HCT116 (cell line): ENCODE results near the gene CYB5R2. TPM values are rescaled to one million over a fixed set of nuclear protein-coding genes. Genes with fewer than 3 reads are reported as not detected.
A peak's percentile ranks its signal among the peaks of the same experiment; 100 is the strongest.

Experiments used
- ATAC-seq: fragments of 200-7000 bp; cut with Tn5 transposase; 2 replicates; pipeline ENCODE4 v1.9.1; 2020; ENCODE audit warnings: mild to moderate bottlenecking, moderate library complexity
- BruUV-seq: library from RNA; stranded (reverse); fragments of 400-500 nt; replicated peaks from 2 replicates; lab custom pipeline; 2021; lab: Mats Ljungman, UMichigan
- CTCF ChIA-PET: fragments of 300-600 bp; sonication (Branson Sonifier 250); formaldehyde crosslinking; loops from one replicate; lab custom pipeline; 2021; ENCODE audit warnings: antibody characterized with exemption; lab: Charles Lee
- POLR2A ChIA-PET: fragments of 300-600, 350-600 bp; sonication (Branson Sonifier 250); formaldehyde crosslinking; loops from one replicate; lab custom pipeline; 2021; ENCODE audit warnings: antibody characterized with exemption; lab: Charles Lee
- RAD21 ChIA-PET, 2 experiments: fragments of 300-600 bp; sonication (Branson Sonifier 250); formaldehyde crosslinking; loops; one replicate each; lab custom pipeline; 2023; ENCODE audit warnings: low total read pairs in 2 of 2; ENCODE audit not compliant: uncharacterized antibody in 2 of 2, unreplicated experiment in 2 of 2, low non-redundant PET in 1 of 2; lab: Charles Lee
- DNase-seq: peaks from one replicate; pipeline ENCODE4 v3.0.0-alpha.2; 2010; ENCODE audit warnings: low read depth, low spot score
- H2AFZ ChIP-seq: fragments of 200-600 bp; shearing (Covaris generic), sonication (generic); 2 replicates; pipeline ENCODE4 v1.6.1; 2017; ENCODE audit warnings: low read depth, mixed run types, mixed read lengths, antibody characterized with exemption, low read length; ENCODE audit not compliant: poor library complexity, severe bottlenecking
- H3K27ac ChIP-seq: 2 replicates; pipeline ENCODE4 v1.5.1; 2012; ENCODE audit warnings: low read depth, low read length
- H3K27me3 ChIP-seq: fragments of 200-600 bp; sonication (generic); 2 replicates; pipeline ENCODE4 v1.6.1; 2016; ENCODE audit warnings: mixed run types, low read length, mixed read lengths; ENCODE audit not compliant: insufficient read depth
- H3K36me3 ChIP-seq, 2 experiments: fragments of 200-500 bp in 1 of 2; fragments of 200-600 bp in 1 of 2; sonication (Bioruptor generic) in 1 of 2; sonication (generic) in 1 of 2; 2 replicates each; pipeline versions ENCODE4 v1.5.1 to v1.6.1; 2014 to 2016; ENCODE audit warnings: low read length in 2 of 2, inconsistent platforms in 1 of 2, mixed read lengths in 1 of 2, mixed run types in 1 of 2; ENCODE audit not compliant: insufficient read depth in 2 of 2, control insufficient read depth in 1 of 2
- H3K4me1 ChIP-seq, 2 experiments: fragments of 200-600 bp in 1 of 2; sonication (generic) in 1 of 2; 2 replicates each; pipeline versions ENCODE4 v1.5.1 to v1.6.1; 2012 to 2017; ENCODE audit warnings: low read length in 2 of 2, inconsistent platforms in 1 of 2, mild to moderate bottlenecking in 1 of 2, mixed read lengths in 1 of 2, mixed run types in 1 of 2, moderate library complexity in 1 of 2; ENCODE audit not compliant: insufficient read depth in 2 of 2, control insufficient read depth in 1 of 2
- H3K4me2 ChIP-seq: fragments of 200-600 bp; sonication (generic); 2 replicates; pipeline ENCODE4 v1.6.1; 2017; ENCODE audit warnings: mixed run types, low read length, mixed read lengths
- H3K4me3 ChIP-seq, 2 experiments: fragments of 200-600 bp in 1 of 2; sonication (generic) in 1 of 2; replicated peaks in 1 of 2; 2 replicates each; pipeline ENCODE4 v1.5.1; 2011 to 2016; ENCODE audit warnings: low read length in 2 of 2, control low read depth in 1 of 2, low read depth in 1 of 2, mild to moderate bottlenecking in 1 of 2, mixed read lengths in 1 of 2, mixed run types in 1 of 2
- H3K79me2 ChIP-seq: fragments of 200-600 bp; sonication (generic); 2 replicates; pipeline ENCODE4 v1.6.1; 2017; ENCODE audit warnings: mild to moderate bottlenecking, mixed run types, low read length, moderate library complexity, mixed read lengths; ENCODE audit not compliant: insufficient read depth
- H3K9ac ChIP-seq: fragments of 200-600 bp; sonication (generic); 2 replicates; pipeline ENCODE4 v1.6.1; 2016; ENCODE audit warnings: low read length, mixed read lengths
- H3K9me2 ChIP-seq: fragments of 200-600 bp; sonication (generic), shearing (Covaris generic); 2 replicates; pipeline ENCODE4 v1.6.1; 2017; ENCODE audit warnings: mixed run types, mild to moderate bottlenecking, moderate library complexity; ENCODE audit not compliant: insufficient read depth
- H3K9me3 ChIP-seq, 2 experiments: fragments of 200-500 bp in 1 of 2; fragments of 200-600 bp in 1 of 2; sonication (Bioruptor generic) in 1 of 2; sonication (generic) in 1 of 2; 2 replicates each; pipeline ENCODE4 v1.6.1; 2014 to 2017; ENCODE audit warnings: low read length in 2 of 2, mixed read lengths in 2 of 2, inconsistent platforms in 1 of 2, low read depth in 1 of 2, mild to moderate bottlenecking in 1 of 2, mixed run types in 1 of 2, moderate library complexity in 1 of 2; ENCODE audit not compliant: control insufficient read depth in 1 of 2, insufficient read depth in 1 of 2
- H4K20me1 ChIP-seq: fragments of 200-600 bp; sonication (generic), shearing (Covaris generic); 2 replicates; pipeline ENCODE4 v1.6.1; 2017; ENCODE audit warnings: mixed run types, mild to moderate bottlenecking, moderate library complexity; ENCODE audit not compliant: insufficient read depth
- EGR1 ChIP-seq: IDR thresholded peaks from 2 replicates; pipeline ENCODE4 v1.6.1; 2012; ENCODE audit warnings: low read depth
- JUND ChIP-seq: IDR thresholded peaks from 2 replicates; pipeline ENCODE4 v1.6.1; 2012
- RAD21 ChIP-seq: IDR thresholded peaks from 2 replicates; pipeline ENCODE4 v1.6.1; 2012; ENCODE audit warnings: low read depth, mild to moderate bottlenecking
- SRF ChIP-seq: IDR thresholded peaks from 2 replicates; pipeline ENCODE4 v1.6.1; 2012; ENCODE audit warnings: low read depth
- YY1 ChIP-seq: IDR thresholded peaks from 2 replicates; pipeline ENCODE4 v1.6.1; 2011; ENCODE audit warnings: low read length, low read depth, moderate library complexity, mild to moderate bottlenecking; ENCODE audit not compliant: insufficient replicate concordance; ENCODE audit errors: extremely low read depth
- intact Hi-C: fragments of 100-400 bp; cut with micrococcal nuclease; formaldehyde crosslinking; loops from 2 replicates; pipeline ENCODE4 v1.10.0; 2022
- total RNA-seq: library from RNA; stranded (reverse); gene quantifications from one replicate; pipeline ENCODE4 v1.2.1, GENCODE V29; 2021; ENCODE audit not compliant: unreplicated experiment
- TF ChIP-seq, protein P1 (sequence below), 3 experiments: fragments of 200-600 bp in 1 of 3; sonication (generic) in 1 of 3; IDR thresholded peaks in 2 of 3; conservative IDR thresholded peaks in 1 of 3; 2 replicates each; pipeline ENCODE4 v1.5.1; 2012 to 2017; ENCODE audit warnings: low read depth in 2 of 3, low read length in 2 of 3, antibody characterized with exemption in 1 of 3, borderline replicate concordance in 1 of 3, control low read depth in 1 of 3, mild to moderate bottlenecking in 1 of 3, mixed read lengths in 1 of 3, mixed run types in 1 of 3, moderate library complexity in 1 of 3; ENCODE audit not compliant: insufficient read depth in 1 of 3

CYB5R2 gene
- total RNA-seq, 1 experiment from 2014 or later = 14.4 TPM

DNA sequence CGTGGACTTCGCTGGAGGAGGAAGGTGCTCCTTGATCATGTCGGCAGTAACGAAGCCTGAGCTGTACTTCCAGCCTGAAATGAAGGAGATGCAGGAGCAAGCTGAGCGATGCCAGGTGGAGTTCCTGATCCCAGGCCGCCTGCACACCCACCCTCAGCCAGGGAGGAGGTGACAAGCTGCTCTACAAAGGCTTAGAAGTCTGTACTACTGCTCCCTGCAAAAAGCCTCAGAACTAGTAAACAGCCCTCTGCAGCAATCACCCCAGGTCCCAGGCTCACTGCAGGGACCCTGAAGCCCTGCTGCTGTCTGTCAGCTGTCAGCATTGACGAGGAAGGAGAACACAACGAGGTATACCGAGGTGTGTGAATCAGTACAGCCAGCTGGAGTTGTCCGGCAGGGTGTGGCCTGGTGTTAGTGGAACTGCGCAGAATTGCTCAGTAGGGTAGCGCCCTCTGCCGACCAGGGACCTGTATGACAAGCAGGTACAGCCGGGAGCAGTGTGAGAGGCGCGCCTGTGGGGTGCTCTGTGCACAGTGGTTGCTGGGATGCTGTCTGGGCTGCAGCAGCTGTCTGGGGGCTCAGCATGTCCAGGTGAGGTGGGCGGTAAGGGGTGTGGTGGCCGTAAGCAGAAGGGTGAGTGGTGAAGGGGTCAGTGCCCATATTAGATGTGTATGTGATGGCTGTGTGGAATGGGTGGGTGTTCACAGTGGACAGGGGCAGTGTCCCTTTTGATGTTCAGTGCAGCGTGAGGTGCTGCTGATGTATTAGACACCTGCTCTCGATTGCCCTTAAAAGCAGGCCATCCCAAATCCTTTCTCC lies 7.6 kb downstream of the CYB5R2 start:
- intact Hi-C loops = loop anchor here (1.0 to 5.0 kb wide), 6 partner anchors 94 to 568 kb away; partner anchors contain the start of gene PPFIBP2
- RAD21 ChIA-PET = interaction anchor here (1.1 to 1.8 kb wide), 5 partner anchors 92 to 153 kb away, joined by 3 to 8 read pairs (median 6); no protein-coding TSS in a partner anchor
- ATAC-seq (peak; percentile 100), DNase-seq (peak; percentile 67)
- Histone ChIP-seq H3K9ac (no peak overlapping the region), H3K9me2 (no peaks in the 10 kb centered on the region), H3K36me3 (no peaks in the 10 kb centered on the region), H4K20me1 (no peaks in the 10 kb centered on the region), H3K27me3 (no peaks in the 10 kb centered on the region), H3K4me2 (peak overlapping the region; percentile 21; the same call in 1 of the 2 replicates), H3K79me2 (no peaks in the 10 kb centered on the region), H2AFZ (no peak overlapping the region), H3K27ac (no peak overlapping the region), H3K9me3 (no peaks in the 10 kb centered on the region), H3K4me1 (peaks cover 2 to 4% of the 10 kb centered on the region in 2 experiments; a peak in 2 of 4 replicates), H3K4me3 (no peak overlapping the region)
- no peak for TF ChIP-seq JUND
- TF ChIP-seq RAD21 = peak; percentile 90
- TF ChIP-seq EGR1 = no peak
- TF ChIP-seq YY1 = peak; percentile 13
- TF ChIP-seq, protein P1, sequence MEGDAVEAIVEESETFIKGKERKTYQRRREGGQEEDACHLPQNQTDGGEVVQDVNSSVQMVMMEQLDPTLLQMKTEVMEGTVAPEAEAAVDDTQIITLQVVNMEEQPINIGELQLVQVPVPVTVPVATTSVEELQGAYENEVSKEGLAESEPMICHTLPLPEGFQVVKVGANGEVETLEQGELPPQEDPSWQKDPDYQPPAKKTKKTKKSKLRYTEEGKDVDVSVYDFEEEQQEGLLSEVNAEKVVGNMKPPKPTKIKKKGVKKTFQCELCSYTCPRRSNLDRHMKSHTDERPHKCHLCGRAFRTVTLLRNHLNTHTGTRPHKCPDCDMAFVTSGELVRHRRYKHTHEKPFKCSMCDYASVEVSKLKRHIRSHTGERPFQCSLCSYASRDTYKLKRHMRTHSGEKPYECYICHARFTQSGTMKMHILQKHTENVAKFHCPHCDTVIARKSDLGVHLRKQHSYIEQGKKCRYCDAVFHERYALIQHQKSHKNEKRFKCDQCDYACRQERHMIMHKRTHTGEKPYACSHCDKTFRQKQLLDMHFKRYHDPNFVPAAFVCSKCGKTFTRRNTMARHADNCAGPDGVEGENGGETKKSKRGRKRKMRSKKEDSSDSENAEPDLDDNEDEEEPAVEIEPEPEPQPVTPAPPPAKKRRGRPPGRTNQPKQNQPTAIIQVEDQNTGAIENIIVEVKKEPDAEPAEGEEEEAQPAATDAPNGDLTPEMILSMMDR (IDR thresholded peaks at IDR 0.05 in 2 of 3, conservative IDR thresholded peaks at IDR 0.05 in 1 of 3; ENCODE audit: borderline replicate concordance in 1 of 3, insufficient read depth in 1 of 3, low read depth in 2 of 3, low read length in 2 of 3) = peak; percentile 84 to 93 (median 90)
- TF ChIP-seq SRF = no peak
- POLR2A ChIA-PET = no interaction called here
- no TSS peak for BruUV-seq
- CTCF ChIA-PET = interaction anchor here (0.6 to 2.8 kb wide), 13 partner anchors 8 to 567 kb away, joined by 3 to 26 read pairs (median 4); partner anchors contain the start of gene CYB5R2
